Measurements from ENCODE around the gene ODAM. TPM values are rescaled to one million over a fixed set of nuclear protein-coding genes. Genes with fewer than 3 reads are reported as not detected.

Gene ODAM
- 4.5 and 4.7 TPM in 2 replicates for polyA plus RNA-seq (2013)

- Histone ChIP-seq H4K91ac (ENCODE audit: low read depth, low read length) (no peak within 1 kb of the TSS), H3K4me1 (ENCODE audit: control insufficient read depth in 1 of 2, insufficient read depth in 2 of 2, low read length in 2 of 2) (peaks cover 0 to 2% of the 10 kb centered on the region in 2 experiments), H3K27ac (ENCODE audit: low read depth, low read length) (no peak within 1 kb of the TSS), H3K4me2 (ENCODE audit: low read length) (no peak within 1 kb of the TSS), H3K23ac (ENCODE audit: low read length) (no peak within 1 kb of the TSS), H4K8ac (ENCODE audit: low read depth, low read length) (no peak within 1 kb of the TSS), H2BK5ac (ENCODE audit: low read depth, low read length, poor library complexity) (no peak within 1 kb of the TSS), H3K9me3 (ENCODE audit: insufficient read depth, low read depth, low read length) (no peaks in the 10 kb centered on the region), H3K79me2 (ENCODE audit: control insufficient read depth, insufficient read depth, low read length, poor library complexity) (no peaks in the 10 kb centered on the region), H3K27me3 (ENCODE audit: insufficient read depth, low read length) (no peaks in the 10 kb centered on the region), H3K36me3 (ENCODE audit: control insufficient read depth in 1 of 2, insufficient read depth in 2 of 2, low read length in 2 of 2) (no peaks in the 10 kb centered on the region), H2AFZ (ENCODE audit: insufficient read depth, low read length, poor library complexity) (no peak within 1 kb of the TSS), H3K4ac (ENCODE audit: low read depth, low read length) (no peak within 1 kb of the TSS), H3K79me1 (ENCODE audit: low read length) (no peaks in the 10 kb centered on the region), H3K4me3 (ENCODE audit: low read depth, low read length) (no peak within 1 kb of the TSS), H2AK5ac (ENCODE audit: low read length) (no peak within 1 kb of the TSS), H4K12ac (ENCODE audit: low read depth, low read length) (no peak within 1 kb of the TSS), H3K9ac (ENCODE audit: low read length) (no peak within 1 kb of the TSS), H2BK12ac (ENCODE audit: low read length) (no peak within 1 kb of the TSS), H2BK120ac (ENCODE audit: insufficient read depth, low read length, poor library complexity) (no peak within 1 kb of the TSS), H3K14ac (ENCODE audit: low read length) (no peak within 1 kb of the TSS), H3K18ac (ENCODE audit: low read length) (no peak within 1 kb of the TSS)
- DNase-seq: no peak
- no CpG with 5 or more reads among the region's 1 CpG for WGBS (ENCODE audit: extremely low coverage, insufficient coverage, insufficient read length)
Observed at GRCh38 chr4:70195425-70195824, at the start of gene ODAM. Gene ODAM (plus strand): TSS chr4:70195725. CDS start chr4:70196544, 819 bp downstream.

- Histone ChIP-seq H4K91ac (ENCODE audit: low read depth, low read length) (no peak overlapping the region), H3K4me1 (ENCODE audit: control insufficient read depth in 1 of 2, insufficient read depth in 2 of 2, low read length in 2 of 2) (no peaks in the 10 kb centered on the region), H3K4ac (ENCODE audit: low read depth, low read length) (no peak overlapping the region), H3K18ac (ENCODE audit: low read length) (no peak overlapping the region), H3K9ac (ENCODE audit: low read length) (no peak overlapping the region), H2AFZ (ENCODE audit: insufficient read depth, low read length, poor library complexity) (no peak overlapping the region), H3K27me3 (ENCODE audit: insufficient read depth, low read length) (no peaks in the 10 kb centered on the region), H2BK12ac (ENCODE audit: low read length) (no peak overlapping the region), H3K4me2 (ENCODE audit: low read length) (no peak overlapping the region), H3K79me2 (ENCODE audit: control insufficient read depth, insufficient read depth, low read length, poor library complexity) (no peaks in the 10 kb centered on the region), H3K27ac (ENCODE audit: low read depth, low read length) (no peak overlapping the region), H4K12ac (ENCODE audit: low read depth, low read length) (no peak overlapping the region), H3K79me1 (ENCODE audit: low read length) (no peaks in the 10 kb centered on the region), H2BK120ac (ENCODE audit: insufficient read depth, low read length, poor library complexity) (no peak overlapping the region), H3K36me3 (ENCODE audit: control insufficient read depth in 1 of 2, insufficient read depth in 2 of 2, low read length in 2 of 2) (no peaks in the 10 kb centered on the region), H3K9me3 (ENCODE audit: insufficient read depth, low read depth, low read length) (no peaks in the 10 kb centered on the region), H4K8ac (ENCODE audit: low read depth, low read length) (no peak overlapping the region), H2AK5ac (ENCODE audit: low read length) (no peak overlapping the region), H3K14ac (ENCODE audit: low read length) (no peak overlapping the region), H2BK5ac (ENCODE audit: low read depth, low read length, poor library complexity) (no peak overlapping the region), H3K4me3 (ENCODE audit: low read depth, low read length) (no peak overlapping the region), H3K23ac (ENCODE audit: low read length) (no peak overlapping the region)
- DNase-seq: no peak
- no CpG with 5 or more reads among the region's 3 CpGs for WGBS (ENCODE audit: extremely low coverage, insufficient coverage, insufficient read length)
Observed at GRCh38 chr4:70151271-70151670, 44.3 kb upstream of the ODAM start.

GRCh38 chr4:70152088-70152487 is 43.4 kb upstream of the ODAM start:
- no CpG with 5 or more reads among the region's 2 CpGs for WGBS (ENCODE audit: extremely low coverage, insufficient coverage, insufficient read length)
- Histone ChIP-seq H3K27ac (ENCODE audit: low read depth, low read length) (no peak overlapping the region), H3K18ac (ENCODE audit: low read length) (no peak overlapping the region), H3K4me1 (ENCODE audit: control insufficient read depth in 1 of 2, insufficient read depth in 2 of 2, low read length in 2 of 2) (no peaks in the 10 kb centered on the region), H4K8ac (ENCODE audit: low read depth, low read length) (no peak overlapping the region), H3K4ac (ENCODE audit: low read depth, low read length) (no peak overlapping the region), H3K79me1 (ENCODE audit: low read length) (no peaks in the 10 kb centered on the region), H3K4me3 (ENCODE audit: low read depth, low read length) (no peak overlapping the region), H2BK5ac (ENCODE audit: low read depth, low read length, poor library complexity) (no peak overlapping the region), H3K79me2 (ENCODE audit: control insufficient read depth, insufficient read depth, low read length, poor library complexity) (no peaks in the 10 kb centered on the region), H3K36me3 (ENCODE audit: control insufficient read depth in 1 of 2, insufficient read depth in 2 of 2, low read length in 2 of 2) (no peaks in the 10 kb centered on the region), H2BK120ac (ENCODE audit: insufficient read depth, low read length, poor library complexity) (no peak overlapping the region), H2BK12ac (ENCODE audit: low read length) (no peak overlapping the region), H3K4me2 (ENCODE audit: low read length) (no peak overlapping the region), H4K12ac (ENCODE audit: low read depth, low read length) (no peak overlapping the region), H3K9ac (ENCODE audit: low read length) (no peak overlapping the region), H3K27me3 (ENCODE audit: insufficient read depth, low read length) (no peaks in the 10 kb centered on the region), H2AFZ (ENCODE audit: insufficient read depth, low read length, poor library complexity) (no peak overlapping the region), H3K23ac (ENCODE audit: low read length) (no peak overlapping the region), H3K14ac (ENCODE audit: low read length) (no peak overlapping the region), H4K91ac (ENCODE audit: low read depth, low read length) (no peak overlapping the region), H2AK5ac (ENCODE audit: low read length) (no peak overlapping the region), H3K9me3 (ENCODE audit: insufficient read depth, low read depth, low read length) (no peaks in the 10 kb centered on the region)
- DNase-seq: no peak

GRCh38 chr4:70153937-70154336 is 41.6 kb upstream of the ODAM start, which contains the start of gene PRR27:
Gene PRR27 (plus strand): TSS chr4:70154237. CDS start chr4:70154376, 139 bp downstream.
- Histone ChIP-seq H2BK120ac (ENCODE audit: insufficient read depth, low read length, poor library complexity) (no peak within 1 kb of the TSS), H2AFZ (ENCODE audit: insufficient read depth, low read length, poor library complexity) (no peak within 1 kb of the TSS), H3K4ac (ENCODE audit: low read depth, low read length) (no peak within 1 kb of the TSS), H4K8ac (ENCODE audit: low read depth, low read length) (no peak within 1 kb of the TSS), H3K4me3 (ENCODE audit: low read depth, low read length) (no peak within 1 kb of the TSS), H2BK12ac (ENCODE audit: low read length) (no peak within 1 kb of the TSS), H3K4me2 (ENCODE audit: low read length) (no peak within 1 kb of the TSS), H3K18ac (ENCODE audit: low read length) (no peak within 1 kb of the TSS), H3K27me3 (ENCODE audit: insufficient read depth, low read length) (no peaks in the 10 kb centered on the region), H3K36me3 (ENCODE audit: control insufficient read depth in 1 of 2, insufficient read depth in 2 of 2, low read length in 2 of 2) (no peaks in the 10 kb centered on the region), H3K79me2 (ENCODE audit: control insufficient read depth, insufficient read depth, low read length, poor library complexity) (no peaks in the 10 kb centered on the region), H3K79me1 (ENCODE audit: low read length) (no peaks in the 10 kb centered on the region), H4K91ac (ENCODE audit: low read depth, low read length) (no peak within 1 kb of the TSS), H3K9ac (ENCODE audit: low read length) (no peak within 1 kb of the TSS), H4K12ac (ENCODE audit: low read depth, low read length) (no peak within 1 kb of the TSS), H3K23ac (ENCODE audit: low read length) (no peak within 1 kb of the TSS), H2AK5ac (ENCODE audit: low read length) (no peak within 1 kb of the TSS), H3K9me3 (ENCODE audit: insufficient read depth, low read depth, low read length) (no peaks in the 10 kb centered on the region), H3K14ac (ENCODE audit: low read length) (no peak within 1 kb of the TSS), H3K27ac (ENCODE audit: low read depth, low read length) (no peak within 1 kb of the TSS), H2BK5ac (ENCODE audit: low read depth, low read length, poor library complexity) (no peak within 1 kb of the TSS), H3K4me1 (ENCODE audit: control insufficient read depth in 1 of 2, insufficient read depth in 2 of 2, low read length in 2 of 2) (no peaks in the 10 kb centered on the region)
- DNase-seq: no peak
- WGBS (ENCODE audit: extremely low coverage, insufficient coverage, insufficient read length): no CpG with 5 or more reads among the region's 3 CpGs

Measured in trophoblast cell (in vitro differentiated cells and primary cell).